GM19324 (cell line): Measurements from ENCODE around the gene RACK1.

Experiments
- ATAC-seq: cut with Tn5 transposase; IDR thresholded peaks from one replicate; pipeline ENCODE4 v1.9.1; 2021; ENCODE audit warnings: mild to moderate bottlenecking, moderate library complexity; ENCODE audit not compliant: unreplicated experiment, low FRiP score

Gene RACK1

DNA sequence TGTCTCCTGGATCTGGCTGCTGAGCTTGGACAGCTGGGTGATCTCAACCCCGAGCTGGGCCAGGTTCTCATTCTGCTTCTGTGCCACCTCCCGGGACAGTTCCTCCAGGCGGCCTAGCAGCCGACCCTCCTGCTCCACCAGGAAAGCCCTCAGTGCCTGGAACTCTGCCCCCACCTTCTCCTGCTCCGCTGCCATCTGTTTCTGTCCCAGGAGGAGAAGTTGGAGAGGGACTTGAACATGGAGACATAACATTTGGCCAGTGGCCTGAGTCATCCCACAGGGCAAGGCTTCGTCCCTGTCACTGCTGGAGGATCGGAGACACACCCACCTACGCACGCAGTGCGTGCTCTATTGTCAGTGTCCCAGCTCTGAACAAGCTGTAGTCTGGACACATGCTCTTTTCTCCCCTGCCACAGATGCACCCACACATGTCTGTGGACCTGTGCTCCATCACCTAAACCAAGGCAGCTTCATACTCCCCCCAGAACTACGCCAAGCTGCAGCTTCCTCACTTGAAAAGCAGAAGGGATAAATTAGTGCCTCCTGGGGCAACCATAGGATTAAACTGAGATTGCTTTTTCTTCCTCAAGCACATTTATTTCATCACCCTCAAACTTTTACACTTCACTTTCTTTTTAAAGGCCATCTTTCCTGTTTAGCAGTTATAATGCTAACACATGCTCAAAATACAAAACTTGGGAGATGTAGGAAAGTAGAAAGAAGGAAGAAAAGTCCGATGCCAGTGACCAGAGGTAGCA is 43.6 kb downstream of the RACK1 start:
- no peak for ATAC-seq

DNA sequence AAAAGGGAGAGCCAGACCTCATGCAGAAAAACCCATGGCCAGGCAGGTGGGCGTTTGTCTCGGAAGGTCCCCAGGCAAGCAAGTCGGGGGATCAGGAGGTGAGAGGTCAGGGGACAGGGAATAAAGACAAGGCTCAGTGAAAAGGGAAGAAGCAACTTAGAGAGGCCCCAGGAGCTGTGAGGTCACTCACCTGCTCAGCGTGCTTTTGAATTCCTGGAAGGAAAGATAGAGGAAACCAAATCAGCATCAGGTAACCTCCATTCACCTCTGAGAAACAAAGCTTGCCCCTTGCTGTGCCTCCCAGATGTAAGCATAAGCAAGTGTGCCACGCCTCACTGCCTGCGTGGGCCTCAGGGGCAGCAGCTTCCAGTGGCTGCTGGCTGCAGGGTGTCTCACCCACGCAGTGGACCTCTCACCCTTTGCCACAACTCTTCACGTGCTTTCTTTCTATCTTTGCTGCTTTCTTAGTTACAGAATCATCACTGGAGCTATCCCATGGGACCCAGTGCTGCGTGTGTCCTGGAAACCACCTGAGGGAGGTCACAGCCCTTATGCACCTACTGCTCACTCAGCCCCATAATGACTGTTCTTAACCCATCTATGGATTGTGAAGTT is 44.7 kb downstream of the RACK1 start:
- ATAC-seq: peak; percentile 37

DNA sequence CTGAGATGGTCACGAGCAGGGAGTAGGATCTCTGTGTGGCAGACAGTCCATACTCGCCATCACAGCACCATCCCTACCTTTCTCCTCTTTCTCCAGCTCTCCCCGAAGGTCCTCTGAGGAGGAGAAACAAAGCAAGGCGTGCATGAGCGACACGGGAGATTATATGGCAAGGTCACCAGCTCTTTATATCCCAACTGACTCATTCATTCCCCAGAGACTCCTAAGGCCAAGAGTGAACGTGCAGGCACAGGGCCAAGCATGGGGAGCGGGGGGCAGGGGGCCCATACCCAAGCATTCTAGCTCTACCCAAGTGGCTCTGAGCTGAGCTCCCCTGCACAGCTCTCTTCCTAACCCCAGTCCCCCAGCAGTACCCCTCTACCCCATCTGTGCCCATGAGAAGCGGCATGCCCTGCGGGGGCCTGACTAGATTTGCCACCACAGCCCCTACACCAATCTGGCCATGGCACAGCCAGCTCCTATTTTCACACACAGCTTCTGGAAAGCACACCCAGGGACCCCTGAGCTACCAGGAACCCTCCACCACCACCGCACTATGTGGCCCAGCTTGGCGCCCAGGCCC is 45.5 kb downstream of the RACK1 start:
- no peak for ATAC-seq

GRCh38 chr5:181197326-181197951 is 46.3 kb downstream of the RACK1 start:
- no peak for ATAC-seq

- ATAC-seq: no peak
Observed at GRCh38 chr5:181195249-181195761, 48.4 kb downstream of the RACK1 start.

DNA sequence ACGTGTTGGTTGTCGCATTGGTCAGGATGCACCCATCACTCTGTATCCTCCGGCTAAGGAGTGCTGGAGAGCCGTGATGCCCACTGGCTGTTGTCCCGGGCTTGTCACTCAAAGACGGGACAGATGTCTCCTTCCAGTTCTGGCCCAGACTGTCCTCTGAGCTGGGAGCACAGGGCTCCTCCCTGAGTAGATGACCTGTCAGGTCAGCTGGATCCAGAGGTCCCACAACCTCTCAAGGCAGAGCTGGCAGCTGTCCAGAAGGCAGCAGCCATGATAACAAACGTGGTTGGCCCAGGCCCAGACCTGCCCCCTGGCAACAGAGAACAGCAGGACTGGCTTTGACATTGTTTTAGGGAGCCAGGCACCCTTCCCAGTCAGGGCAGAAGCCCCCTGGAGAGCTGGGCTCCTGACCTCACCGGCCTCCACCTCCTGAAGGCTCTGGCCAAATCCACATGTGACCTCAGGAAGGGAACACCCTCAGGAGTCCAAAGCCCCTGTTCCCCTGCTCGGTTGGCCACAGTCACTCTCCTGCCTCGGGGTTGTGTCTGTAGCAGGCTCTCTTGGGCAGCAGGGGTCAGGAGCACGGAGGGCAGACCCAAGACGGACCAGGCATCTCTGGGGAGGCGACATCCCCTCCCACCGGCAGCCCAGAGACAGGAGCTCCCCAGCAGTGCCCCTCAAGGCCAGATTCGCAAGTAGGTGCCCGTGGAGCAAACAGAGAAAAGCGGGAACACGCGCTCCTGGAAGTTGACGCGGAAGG is 49.0 kb downstream of the RACK1 start:
- no peak for ATAC-seq

DNA sequence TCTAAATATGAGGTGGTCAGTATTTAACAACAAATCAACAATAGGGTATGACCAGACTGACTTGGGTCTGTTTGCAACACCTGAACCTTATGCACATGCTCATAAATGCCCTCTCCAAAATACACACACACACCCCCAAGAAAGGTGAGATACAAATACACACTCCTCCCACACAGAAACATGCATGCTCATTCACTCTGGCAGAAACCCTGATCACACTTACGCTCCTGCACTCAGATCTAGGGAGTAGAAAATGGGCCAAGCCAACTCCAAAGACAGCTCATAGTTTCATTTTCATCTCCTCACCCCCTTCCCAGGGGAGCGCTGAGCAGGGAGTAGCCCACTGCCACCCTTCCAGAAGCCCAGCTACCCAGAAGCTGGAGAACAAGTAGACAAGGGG is 50.0 kb downstream of the RACK1 start:
- ATAC-seq: no peak

GRCh38 chr5:181192337-181193046 is 51.2 kb downstream of the RACK1 start:
- no peak for ATAC-seq

DNA sequence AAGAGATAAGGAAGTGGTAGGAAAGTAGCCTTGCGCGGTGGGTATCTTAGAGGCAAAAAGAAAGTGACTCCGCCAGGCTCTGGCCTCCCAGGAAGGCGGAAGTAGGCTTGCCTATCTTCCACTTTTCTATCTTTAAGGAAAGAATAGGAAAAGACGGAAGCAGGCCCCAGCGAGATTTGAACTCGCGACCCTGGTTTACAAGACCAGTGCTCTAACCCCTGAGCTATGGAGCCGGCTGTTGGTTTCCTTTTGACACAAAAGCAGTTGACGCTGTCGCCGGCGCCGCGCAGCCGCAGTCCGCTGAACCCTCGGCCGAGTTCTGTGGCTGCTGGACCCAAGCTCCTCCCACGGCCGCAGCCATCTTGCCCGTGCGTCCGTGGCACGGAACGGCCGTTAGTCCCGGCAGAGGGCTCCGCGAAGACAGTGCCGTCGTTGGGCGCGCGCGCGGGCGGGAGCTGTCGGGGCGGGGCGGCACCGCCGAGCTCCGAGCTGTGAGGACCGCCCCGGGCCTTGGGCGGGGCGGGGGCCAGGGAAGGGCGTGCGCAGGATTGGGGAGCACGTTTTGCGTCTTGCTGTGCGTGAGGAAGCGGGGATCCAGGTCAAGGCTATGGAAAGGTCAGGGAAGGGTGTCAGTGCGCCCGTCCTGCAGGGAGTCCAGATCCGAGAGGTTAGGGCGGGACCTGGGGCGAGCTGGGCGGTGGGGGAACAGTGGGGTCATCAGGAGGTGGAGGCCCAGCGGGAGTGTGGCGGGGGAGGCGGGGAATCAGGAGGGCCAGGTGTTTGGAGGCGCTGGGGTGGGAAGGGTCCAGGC is 52.0 kb downstream of the RACK1 start:
- ATAC-seq: peak; percentile 76

DNA sequence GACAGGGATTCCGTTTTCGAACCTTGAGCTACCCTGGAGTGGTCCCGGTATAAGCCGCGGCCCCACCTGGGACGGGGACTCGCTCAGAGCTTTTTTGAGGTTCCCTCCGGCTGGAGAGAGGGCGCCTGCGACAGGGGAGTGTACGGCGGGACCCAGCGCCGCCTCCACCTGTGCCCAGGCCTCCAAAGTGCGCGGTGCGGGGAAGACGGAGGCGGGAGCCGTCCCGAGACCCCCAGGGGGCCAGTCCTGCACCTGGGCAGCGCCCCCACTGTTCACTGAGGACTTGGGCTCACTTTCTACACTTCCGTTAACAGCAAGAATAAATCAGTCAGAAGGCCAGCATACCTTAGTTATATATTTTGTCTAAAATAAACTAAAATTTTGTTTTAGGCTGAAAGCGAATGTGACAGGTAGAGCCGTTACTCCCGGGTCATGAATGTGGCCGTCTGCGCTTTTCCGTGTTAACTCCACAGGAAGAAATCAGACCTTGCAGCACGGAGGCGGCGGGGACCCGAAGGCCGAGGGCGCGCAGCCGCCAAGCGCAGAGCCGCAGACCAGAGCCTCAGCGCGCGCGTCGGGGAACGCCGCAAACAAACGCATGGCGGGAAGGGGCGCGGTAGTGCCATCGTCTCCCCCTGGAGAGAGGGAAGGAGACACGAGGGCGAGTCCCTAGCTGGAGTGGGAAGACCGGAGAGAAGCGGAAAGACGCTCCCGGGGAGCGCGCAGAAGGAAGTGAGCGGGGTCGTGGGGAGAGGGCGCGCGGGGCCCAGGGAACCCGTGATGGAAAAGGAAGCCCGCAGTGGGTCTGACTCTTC is 52.8 kb downstream of the RACK1 start:
- peak; percentile 19 for ATAC-seq

DNA sequence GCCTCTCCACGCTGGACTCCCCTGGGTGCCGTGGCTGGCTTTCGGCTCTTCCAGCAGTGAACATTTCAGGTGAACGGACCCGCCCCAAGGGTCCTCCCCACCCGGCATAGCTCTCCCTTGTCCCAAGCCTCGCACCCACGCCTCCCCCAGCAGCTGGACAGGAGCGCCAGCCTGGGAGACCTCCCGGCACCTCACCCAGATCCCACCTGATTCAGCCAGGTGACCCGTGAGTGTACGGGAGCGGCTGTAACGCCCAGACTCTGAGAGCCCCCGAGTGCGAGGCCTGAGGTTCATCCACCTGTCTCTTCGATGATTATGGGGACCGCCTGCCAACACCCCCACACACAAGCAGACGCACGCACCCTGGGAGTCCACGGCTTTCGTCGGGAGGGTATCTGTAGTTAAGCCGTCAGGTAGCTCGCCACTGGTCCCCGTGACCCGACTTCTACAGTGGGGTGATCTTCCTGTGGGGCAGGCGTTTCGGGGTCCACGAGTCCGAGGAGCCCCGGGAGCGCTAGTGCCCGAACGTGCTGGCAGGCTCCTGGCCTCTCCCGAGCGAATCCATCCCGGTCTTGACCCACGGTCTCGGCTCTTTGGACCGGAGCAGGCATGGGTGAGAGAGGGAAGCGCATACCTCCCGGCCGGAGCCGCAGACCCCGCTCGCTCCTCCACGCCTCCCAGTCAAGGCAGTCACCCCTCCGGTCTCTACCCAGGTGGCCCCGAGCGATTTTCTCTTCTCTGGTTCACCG is 53.6 kb downstream of the RACK1 start:
- ATAC-seq: no peak

DNA sequence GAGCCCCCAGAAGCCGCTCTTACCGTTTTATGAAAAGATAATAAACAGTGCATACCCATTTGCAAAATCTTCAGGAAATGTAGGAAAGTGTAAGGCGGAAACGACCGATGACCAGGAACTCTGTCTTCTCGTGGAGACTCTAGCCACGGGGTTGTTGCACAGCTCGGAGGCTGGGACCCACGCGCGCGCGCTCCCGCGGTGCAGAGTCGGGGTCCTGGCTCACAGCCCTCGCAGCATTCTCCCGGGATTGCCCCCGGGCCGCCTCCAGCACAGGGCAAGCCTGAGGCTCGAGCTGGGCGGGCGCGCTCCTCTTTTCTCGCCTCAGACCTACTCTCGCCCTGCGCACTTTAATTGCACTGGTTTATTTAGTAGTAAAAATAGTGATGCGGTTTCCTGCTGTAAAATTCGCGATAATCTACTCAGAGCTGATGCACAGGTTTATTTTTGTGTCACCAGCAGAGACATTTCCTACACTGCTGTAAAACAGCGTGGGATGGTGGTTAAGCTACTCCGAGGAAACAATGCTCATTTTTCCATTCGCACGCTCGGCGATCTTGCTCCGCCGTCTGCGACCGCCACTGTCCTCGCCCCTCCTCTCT is 54.2 kb downstream of the RACK1 start:
- ATAC-seq: no peak

DNA sequence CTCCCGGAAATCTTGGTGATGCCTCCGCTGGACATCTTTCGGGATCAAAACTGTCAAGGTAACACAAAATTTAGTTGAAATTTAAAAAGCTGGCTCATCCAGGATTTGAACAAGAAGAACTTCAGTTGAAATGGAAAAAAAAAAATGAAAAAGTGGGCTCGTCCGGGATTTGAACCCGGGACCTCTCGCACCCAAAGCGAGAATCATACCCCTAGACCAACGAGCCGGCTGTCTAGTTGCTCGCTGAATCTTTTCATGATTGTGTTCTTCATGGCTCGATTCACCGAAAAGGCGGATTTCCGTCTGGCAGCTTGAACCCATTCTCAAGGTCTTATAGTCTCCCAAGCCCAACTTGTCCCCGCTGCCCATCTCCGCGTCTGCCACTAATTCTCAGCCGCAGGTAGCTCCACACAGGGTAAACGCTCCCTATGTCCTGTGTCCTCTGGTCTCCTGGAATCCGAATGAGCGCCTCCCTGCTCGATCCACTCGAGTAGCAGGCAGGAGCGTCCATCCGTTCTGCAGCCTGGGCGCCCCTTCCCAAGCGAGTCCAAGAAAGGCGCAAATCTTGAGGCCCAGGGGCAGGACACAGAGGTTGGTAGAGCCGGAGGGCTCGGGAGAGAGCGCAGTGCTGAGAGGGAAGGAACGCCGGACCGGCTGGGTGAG is 54.9 kb downstream of the RACK1 start:
- ATAC-seq: no peak

DNA sequence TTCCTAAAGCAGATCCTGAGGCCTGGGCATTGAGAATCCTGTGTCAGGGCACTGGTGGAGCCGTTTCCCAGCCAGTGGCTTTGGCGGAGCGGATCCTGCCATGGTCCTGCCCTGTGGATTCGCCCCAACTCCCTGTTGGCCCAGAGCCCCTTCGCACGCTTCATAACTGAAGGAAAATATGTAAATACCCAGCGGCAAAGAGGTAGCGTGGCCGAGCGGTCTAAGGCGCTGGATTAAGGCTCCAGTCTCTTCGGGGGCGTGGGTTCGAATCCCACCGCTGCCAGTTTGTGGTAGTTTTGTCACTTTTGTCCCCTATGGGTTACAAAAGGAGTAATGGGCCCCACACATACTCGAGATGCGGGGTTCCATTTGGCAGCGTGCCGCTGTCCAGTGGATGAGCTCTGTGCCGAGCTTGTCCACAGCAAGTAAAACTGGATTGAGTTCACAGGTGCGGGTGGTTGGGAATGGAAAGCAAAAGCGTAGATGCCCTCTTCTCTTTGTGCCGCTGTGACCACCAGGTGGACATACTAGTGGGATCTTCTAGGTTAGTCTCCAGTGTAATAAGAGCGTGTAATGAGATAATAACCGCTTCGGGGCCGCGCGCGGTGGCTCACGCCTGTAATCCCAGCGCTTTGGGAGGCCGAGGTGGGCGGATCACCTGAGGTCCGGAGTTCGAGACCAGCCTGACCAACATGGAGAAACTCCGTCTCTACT is 56.0 kb downstream of the RACK1 start:
- no peak for ATAC-seq

DNA sequence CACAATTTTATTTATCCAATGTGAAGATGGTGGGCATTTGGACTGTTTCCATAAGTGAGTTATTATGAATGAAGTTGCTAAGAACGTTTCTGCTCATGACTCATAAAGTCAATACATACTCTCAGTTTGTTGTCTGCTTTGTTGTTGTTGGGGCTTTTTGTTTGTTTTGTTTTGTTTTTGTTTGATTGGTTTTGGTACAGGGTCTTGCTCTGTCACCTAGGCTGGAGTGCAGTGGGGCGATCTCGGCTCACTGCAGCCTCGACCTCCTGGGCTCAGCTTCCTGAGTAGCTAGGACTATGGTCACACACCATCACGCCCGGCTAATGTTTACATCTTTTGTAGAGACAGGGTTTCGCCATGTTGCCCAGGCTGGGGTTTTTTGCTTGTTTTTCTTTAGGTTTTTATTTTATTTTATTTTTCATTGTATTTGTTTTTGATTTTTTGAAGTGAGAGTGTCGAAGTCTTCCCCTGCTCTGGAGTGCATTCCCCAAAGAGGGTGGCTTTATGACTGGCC is 56.7 kb downstream of the RACK1 start:
- ATAC-seq: no peak
